NCI-H510A (cell line): ENCODE results near the gene PPFIA1.
A peak's percentile ranks its signal among the peaks of the same experiment; 100 is the strongest.

Source experiments
- DNase-seq: peaks from one replicate; lab custom pipeline; 2025; lab: John Stamatoyannopoulos, UW

Gene PPFIA1

GRCh38 chr11:70297341-70297740 is 26.9 kb downstream of the PPFIA1 start:
- no peak for DNase-seq

DNA sequence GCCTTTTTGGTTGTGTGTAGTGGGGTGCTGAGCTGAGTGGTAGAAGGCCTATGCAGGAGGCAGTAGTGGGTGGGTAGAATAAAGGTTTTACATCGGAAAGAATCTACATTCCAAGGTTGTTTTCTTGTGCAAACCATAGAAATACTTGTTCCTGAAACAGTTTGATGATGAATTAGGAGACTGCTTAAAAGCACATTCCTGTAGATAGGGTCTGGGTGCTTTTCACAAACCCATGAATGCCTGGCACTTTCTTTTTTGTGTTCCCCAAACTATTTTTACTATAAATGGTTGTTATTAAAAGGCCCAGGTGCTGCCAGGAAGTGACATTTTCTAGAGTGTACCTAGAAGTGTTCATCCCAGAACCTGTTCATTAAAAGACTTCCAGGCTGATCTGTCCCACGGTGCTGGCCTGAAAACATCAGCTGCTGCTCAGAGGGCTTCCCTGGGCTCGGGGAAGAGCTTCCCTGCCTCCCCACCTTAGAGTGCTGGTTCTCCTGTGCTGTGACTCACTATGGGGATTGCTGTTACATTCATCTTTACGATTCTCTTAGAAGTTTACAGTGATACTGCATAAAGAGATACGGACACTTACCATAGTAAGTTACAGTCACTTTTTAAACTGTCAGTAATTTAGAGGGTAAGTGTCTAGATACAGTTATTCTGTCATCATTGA is 27.9 kb downstream of the PPFIA1 start:
- no peak for DNase-seq

- no peak for DNase-seq
These were observed 29.1 kb downstream of the PPFIA1 start for GRCh38 chr11:70299636-70300035.

GRCh38 chr11:70301191-70301590 is 30.7 kb downstream of the PPFIA1 start:
- no peak for DNase-seq

GRCh38 chr11:70301721-70302418 is 31.4 kb downstream of the PPFIA1 start:
- no peak for DNase-seq

DNA sequence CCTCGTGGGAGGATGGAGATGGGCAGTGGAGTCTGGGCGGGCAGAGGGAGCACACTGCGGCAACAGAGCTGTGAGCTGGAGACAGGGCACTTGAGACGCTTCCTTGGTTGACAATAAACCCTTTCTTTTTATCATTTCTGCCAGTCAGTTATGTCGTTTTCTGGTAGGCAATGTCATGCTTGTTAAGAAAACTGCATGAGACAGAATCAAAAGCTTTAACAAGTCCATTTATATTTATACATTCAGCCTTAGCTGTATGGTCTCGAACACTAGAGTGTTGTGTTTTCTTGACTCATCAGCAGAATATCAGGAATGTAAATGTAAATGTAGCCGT is 31.9 kb downstream of the PPFIA1 start:
- DNase-seq: no peak

- no peak for DNase-seq
These were observed 32.6 kb downstream of the PPFIA1 start for GRCh38 chr11:70303070-70303469.

DNA sequence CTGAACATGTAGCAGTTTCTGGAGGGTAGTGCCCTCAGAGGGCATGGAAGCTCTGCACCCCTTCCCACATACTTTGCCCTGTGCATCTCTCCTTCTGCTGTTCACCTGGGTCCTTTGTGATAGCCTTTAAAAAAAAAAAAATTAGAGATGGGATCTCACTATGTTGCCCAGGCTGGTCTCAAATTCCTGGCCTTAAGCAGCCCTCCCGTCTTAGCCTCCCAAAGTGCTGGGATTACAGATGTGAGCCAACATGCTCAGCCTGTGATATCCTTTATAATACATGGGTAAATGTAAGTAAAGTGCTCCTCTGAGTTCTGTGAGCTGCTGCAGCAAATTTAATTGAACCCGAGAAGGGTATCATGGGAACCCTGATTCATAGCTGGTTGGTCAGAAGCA is 33.7 kb downstream of the PPFIA1 start:
- no peak for DNase-seq

DNA sequence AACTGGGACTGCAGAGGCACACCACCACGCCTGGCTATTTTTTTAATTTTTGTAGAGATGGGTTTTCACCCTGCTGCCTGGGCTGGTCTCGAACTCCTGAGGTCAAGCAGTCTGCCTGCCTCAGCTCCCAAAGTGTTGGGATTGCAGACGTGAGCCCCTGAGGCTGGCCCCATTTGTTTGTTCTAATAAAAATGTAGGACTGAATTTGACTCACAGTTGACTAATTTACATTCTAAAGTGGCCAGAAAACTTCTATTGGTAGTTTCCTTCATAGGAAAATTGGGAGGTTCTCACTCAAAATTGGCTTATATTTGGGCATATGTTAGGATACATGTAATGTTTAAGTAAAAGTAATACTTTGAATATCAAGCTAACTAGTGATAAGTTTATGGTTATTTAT is 35.0 kb downstream of the PPFIA1 start:
- DNase-seq: no peak

- no peak for DNase-seq
These were observed 36.1 kb downstream of the PPFIA1 start for GRCh38 chr11:70306586-70307033.

GRCh38 chr11:70307176-70307575 is 36.7 kb downstream of the PPFIA1 start:
- DNase-seq: no peak

GRCh38 chr11:70311616-70312015 is 41.1 kb downstream of the PPFIA1 start:
- no peak for DNase-seq

DNA sequence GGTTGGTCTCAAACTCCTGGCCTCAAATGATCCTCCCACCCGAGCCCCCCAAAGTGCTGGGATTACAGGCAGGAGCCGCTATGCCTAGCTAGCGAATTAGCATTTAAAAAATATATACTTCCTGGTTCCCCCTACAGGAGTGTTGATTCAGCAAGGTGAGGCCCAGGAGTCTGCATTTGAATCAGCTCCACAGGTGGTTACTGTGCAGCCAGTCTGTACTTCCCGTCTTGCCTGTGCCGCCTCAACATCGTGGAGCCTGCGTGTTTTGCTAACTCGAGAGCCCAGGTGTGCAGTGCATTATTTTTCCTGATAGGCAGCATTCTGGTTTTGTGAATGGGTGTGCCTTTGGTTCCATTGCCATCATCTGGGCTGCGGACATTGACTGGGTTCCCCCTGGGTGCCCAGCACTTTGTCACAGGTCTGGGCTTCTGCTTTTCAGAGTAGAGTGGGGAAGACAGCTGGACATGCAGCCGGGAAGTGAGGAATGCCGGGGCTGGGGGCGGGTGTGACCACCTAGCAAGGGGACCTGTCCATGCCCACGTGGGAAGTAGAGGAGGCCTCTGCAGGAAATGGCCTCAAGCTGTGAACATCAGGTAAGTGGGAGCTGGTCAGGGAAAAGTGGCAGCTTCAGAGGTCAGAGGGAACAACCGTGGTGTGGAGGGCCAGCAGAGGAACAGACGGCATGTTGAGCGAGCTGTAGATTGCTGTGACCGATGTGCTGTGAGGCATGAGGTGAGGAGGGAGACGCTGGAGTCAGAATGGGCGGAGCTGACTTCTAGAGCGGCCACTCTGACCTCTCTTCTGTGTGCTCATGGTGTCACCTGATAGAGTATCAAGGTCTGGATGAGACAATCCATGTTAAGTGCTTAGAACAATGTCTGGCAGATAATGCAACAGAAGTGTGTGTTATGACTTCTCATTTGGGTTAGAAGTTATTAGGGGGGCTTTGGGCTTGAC is 42.2 kb downstream of the PPFIA1 start:
- peak; percentile 54 for DNase-seq

DNA sequence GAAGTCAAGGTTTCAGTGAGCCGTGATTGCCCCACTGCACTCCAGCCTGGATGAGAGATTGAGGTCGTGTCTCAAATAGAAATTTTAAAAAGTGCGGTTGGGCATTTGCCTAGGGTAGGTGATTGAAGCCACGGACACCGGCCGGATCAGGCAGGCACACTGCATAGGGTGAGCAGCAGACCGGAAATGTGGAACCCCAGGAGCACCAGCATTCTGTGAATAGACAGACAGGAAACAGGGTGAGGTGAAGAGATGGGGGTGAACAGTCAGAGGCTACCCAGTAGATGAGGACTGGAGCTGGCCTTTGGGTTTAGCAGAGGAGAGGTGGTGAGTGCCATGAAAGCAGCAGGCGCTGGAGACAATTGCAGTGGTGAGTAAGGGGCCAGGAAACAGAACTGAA is 43.5 kb downstream of the PPFIA1 start:
- no peak for DNase-seq

DNA sequence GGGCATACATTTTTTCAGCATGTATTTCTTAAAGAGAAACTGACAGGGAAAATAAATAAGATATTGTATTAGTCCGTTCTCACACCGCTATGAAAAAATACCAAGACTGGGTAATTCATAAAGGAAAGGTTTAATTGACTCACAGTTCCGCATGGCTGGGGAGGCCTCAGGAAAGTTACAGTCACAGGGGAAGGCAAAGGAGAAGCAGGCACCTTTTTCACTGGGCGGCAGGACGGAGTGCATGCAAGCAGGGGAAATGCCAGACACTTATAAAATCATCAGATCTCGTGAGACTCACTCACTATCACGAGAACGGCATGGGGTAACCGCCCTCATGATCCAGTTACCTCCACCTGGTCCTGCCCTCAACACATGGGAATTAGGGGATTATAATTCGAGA is 44.2 kb downstream of the PPFIA1 start:
- DNase-seq: no peak

DNA sequence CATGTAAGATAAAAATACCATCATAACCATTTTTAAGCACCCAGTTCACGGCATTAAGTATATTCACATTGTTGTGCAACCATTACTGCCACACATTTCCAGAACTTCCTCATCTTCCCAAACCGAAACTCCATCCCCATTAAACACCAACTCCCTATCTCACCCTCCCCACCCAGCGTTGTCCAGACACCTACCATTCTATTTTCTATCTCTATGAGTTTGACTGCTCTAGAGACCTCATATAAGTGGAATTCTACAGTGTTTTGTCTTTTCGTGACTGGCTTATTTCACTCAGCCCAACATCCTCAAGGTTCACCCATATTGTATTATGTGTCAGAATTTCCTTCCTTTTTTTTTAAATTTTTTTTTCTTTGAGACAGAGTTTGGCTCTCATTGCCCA is 45.2 kb downstream of the PPFIA1 start:
- DNase-seq: no peak

DNA sequence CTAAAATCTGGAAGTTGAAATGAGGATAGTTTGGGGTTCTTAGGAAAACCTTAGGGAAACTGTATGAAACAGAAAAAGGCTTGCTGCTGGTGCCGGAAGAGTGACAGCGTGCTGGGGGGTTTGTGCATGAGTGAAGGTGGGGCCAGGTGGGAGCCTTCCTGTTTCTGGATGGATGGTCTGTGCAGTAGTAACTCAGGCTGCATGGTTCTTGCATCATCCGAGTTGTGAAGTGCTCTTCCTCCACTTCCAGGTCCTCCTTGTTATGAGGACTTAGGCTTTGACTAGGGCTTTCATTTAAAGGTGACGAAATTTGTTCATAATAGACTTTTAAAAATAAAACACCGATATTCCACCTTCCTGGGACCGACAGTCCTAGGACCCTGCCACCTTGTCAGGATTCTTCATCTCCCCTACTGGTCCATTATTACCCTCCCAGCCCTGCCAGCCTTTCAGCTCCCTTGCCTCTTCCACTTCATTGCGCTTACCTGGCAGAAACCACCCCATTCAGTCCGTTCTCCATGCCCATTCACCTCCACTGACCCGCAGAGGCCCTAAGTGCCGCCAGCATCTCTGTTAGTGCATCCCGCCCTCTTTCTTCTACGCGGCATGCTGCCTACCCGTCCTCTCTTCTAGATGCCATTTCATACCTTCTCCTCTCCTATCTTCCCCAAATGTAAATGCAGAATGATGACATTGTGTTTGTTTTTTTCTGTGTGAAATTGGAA is 47.3 kb downstream of the PPFIA1 start:
- DNase-seq: no peak

DNA sequence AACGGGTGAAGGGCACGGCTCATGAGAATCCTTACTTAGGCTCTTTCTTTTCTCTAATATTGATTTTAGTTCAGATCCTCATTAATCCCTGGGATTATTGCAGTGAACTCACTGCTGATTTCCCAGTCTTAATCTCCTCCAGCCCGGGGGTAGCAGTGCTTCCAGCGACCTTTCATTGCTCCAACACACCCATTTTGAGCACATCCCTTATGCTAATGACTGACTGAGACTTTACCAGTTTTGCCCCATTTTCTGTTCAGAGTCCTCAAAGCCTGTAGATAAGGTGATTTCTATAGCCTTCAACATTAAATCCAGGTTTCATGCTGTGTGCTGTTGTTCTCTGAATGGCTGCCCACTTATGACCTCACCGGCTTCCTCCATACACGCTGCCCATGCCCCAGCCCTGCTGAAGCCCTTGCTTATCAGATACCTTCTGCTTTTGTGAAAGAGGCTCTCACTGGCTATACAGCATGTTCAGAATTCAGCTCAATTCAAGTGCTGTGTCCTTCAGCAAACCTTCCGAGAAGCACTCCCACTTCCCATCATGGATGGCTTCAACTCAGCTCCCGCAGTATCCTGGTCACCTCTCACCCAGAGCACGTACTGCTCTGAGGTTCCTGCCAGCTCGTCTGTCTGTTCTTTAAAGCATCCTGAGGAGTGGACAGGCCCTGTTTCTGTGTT is 49.0 kb downstream of the PPFIA1 start:
- DNase-seq: no peak

DNA sequence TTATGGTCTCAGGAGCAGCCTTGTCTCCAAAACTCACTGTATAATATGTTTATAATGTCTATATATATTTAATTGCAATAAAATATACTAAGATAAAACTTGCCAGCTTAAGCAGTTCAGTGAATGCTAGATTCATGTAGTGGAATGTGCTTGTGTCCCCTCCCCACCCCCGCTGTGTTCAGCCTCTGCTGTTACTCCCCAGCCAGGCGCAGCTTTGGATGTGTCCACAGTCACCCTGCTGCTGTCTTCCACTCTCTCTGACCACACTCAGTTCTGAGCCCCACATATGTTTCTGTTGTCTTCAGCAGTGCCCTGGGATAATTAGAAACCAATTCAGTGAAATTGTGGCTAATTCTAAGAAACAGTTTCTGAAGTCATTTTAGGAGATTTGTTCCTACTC is 52.2 kb downstream of the PPFIA1 start:
- DNase-seq: no peak

DNA sequence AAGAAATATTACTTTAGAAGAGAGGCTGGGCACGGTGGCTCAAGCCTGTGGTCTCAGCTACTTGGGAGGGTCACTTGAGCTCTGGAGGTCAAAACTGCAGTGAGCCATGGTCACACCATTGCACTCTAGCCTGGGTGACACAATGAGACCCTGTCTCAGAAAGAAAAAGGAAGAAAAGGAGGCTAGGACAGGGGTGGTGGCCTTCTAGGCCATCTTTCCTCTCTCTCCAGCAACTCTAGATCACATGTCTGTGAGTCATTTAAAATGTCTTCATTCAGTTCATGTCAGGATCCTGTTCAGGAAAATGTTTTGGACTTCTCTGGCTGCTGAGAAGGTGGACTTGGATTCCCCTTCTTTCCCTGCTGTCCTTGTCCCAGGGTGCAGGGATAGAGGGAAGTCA is 53.3 kb downstream of the PPFIA1 start:
- no peak for DNase-seq

DNA sequence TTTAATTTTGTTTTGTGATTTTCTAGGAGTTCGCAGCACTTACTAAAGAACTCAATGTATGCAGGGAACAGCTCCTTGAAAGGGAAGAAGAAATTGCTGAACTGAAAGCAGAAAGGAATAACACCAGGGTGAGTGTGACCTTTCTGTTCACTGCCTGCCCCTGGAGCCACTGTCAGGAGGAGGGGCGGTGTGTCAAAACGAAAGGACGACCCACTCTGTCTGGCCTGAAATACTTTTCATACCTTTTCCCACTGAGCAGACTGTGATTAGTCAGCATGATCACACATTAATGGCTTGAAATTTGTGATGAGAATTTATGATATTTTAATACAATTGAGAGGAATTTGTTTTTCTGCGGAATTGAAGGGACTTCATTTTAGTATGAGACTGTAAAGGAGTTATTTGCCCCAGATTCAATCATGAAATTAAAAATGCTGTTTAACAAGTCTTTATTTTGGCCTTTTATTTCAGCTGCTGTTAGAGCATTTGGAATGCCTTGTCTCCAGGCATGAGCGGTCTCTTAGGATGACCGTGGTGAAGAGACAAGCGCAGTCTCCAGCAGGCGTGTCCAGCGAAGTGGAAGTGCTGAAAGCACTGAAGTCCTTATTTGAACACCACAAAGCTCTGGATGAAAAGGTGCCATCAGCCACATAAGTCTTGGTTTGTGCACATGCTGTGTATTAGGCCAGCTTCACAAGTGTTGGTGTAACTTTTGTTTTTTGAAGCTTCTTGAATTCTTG is 54.1 kb downstream of the PPFIA1 start:
- DNase-seq: no peak
